IMR-90 (cell line): ENCODE data around the gene AKR7A2. TPM values are rescaled to one million over a fixed set of nuclear protein-coding genes. Genes with fewer than 3 reads are reported as not detected.

ENCODE experiments used
- ATAC-seq: fragments of 200-7000 bp; cut with Tn5 transposase; 2 replicates; pipeline ENCODE4 v1.9.1; 2020; ENCODE audit warnings: low read depth, mild to moderate bottlenecking, moderate library complexity
- BruUV-seq: library from RNA; stranded (reverse); fragments of 400-500 nt; replicated peaks from 2 replicates; lab custom pipeline; 2021; lab: Mats Ljungman, UMichigan
- CTCF ChIA-PET: fragments of 300-600 bp; formaldehyde crosslinking; extraction: SDS; loops from one replicate; lab custom pipeline; 2021; ENCODE audit warnings: antibody characterized with exemption; lab: Yijun Ruan, JAX
- POLR2A ChIA-PET: fragments of 300-600 bp; sonication (Branson Sonifier 250); formaldehyde crosslinking; loops from one replicate; lab custom pipeline; 2022; ENCODE audit warnings: antibody characterized with exemption; ENCODE audit not compliant: unreplicated experiment; lab: Charles Lee
- DNase-seq: peaks from one replicate; pipeline ENCODE4 v3.0.0; 2013
- H2AFZ ChIP-seq: replicated peaks from 2 replicates; pipeline ENCODE3; 2013; ENCODE audit warnings: low read length, mild to moderate bottlenecking; ENCODE audit not compliant: poor library complexity
- H2AK5ac ChIP-seq: 2 replicates; pipeline ENCODE4 v1.6.1; 2013; ENCODE audit warnings: low read depth, low read length, inconsistent platforms
- H2AK9ac ChIP-seq: replicated peaks from 2 replicates; pipeline ENCODE3; 2013; ENCODE audit warnings: mild to moderate bottlenecking, low read depth, low read length, moderate library complexity; ENCODE audit not compliant: poor library complexity
- H2BK120ac ChIP-seq: 2 replicates; pipeline ENCODE4 v1.6.1; 2013; ENCODE audit warnings: low read depth, low read length, inconsistent platforms
- H2BK15ac ChIP-seq: 3 replicates; pipeline ENCODE4 v1.6.1; 2013; ENCODE audit warnings: low read depth, low read length, inconsistent platforms
- H2BK20ac ChIP-seq: 2 replicates; pipeline ENCODE4 v1.6.1; 2013; ENCODE audit warnings: low read depth, mild to moderate bottlenecking, inconsistent platforms, low read length, moderate library complexity
- H2BK5ac ChIP-seq: 2 replicates; pipeline ENCODE4 v1.6.1; 2013; ENCODE audit warnings: mild to moderate bottlenecking, low read depth, low read length, inconsistent platforms; ENCODE audit not compliant: poor library complexity, severe bottlenecking
- H3K14ac ChIP-seq: replicated peaks from 2 replicates; pipeline ENCODE4 v1.6.1; 2013; ENCODE audit warnings: low read depth, low read length, inconsistent platforms
- H3K18ac ChIP-seq: 2 replicates; pipeline ENCODE4 v1.6.1; 2013; ENCODE audit warnings: low read depth, low read length, control low read depth
- H3K23ac ChIP-seq: 2 replicates; pipeline ENCODE4 v1.6.1; 2013; ENCODE audit warnings: low read depth, low read length, inconsistent platforms
- H3K27ac ChIP-seq: 2 replicates; pipeline ENCODE4 v1.5.1; 2013; ENCODE audit warnings: mild to moderate bottlenecking, control low read depth, low read length; ENCODE audit not compliant: insufficient read depth
- H3K27me3 ChIP-seq: 2 replicates; pipeline ENCODE4 v1.6.1; 2013; ENCODE audit warnings: low read length; ENCODE audit not compliant: control insufficient read depth, insufficient read depth
- H3K36me3 ChIP-seq: 2 replicates; pipeline ENCODE4 v1.6.1; 2013; ENCODE audit warnings: low read length, mixed read lengths; ENCODE audit not compliant: control insufficient read depth, insufficient read depth
- H3K4ac ChIP-seq: 2 replicates; pipeline ENCODE4 v1.6.1; 2013; ENCODE audit warnings: low read depth, low read length, inconsistent platforms
- H3K4me1 ChIP-seq: 2 replicates; pipeline ENCODE4 v1.6.1; 2013; ENCODE audit warnings: low read length, mixed read lengths; ENCODE audit not compliant: control insufficient read depth, insufficient read depth
- H3K4me2 ChIP-seq: 2 replicates; pipeline ENCODE4 v1.6.1; 2013; ENCODE audit warnings: low read depth, mild to moderate bottlenecking, control low read depth, low read length, moderate library complexity
- H3K4me3 ChIP-seq: 2 replicates; pipeline ENCODE4 v1.5.1; 2013; ENCODE audit warnings: low read depth, mild to moderate bottlenecking, control low read depth, low read length, moderate library complexity; ENCODE audit not compliant: insufficient read depth
- H3K56ac ChIP-seq: 2 replicates; pipeline ENCODE4 v1.6.1; 2013; ENCODE audit warnings: low read length, inconsistent platforms; ENCODE audit not compliant: insufficient read depth; ENCODE audit errors: extremely low read depth
- H3K79me1 ChIP-seq, 2 experiments: 2 replicates each; pipeline ENCODE4 v1.6.1; 2013; ENCODE audit warnings: low read length in 2 of 2, inconsistent platforms in 1 of 2, low read depth in 1 of 2
- H3K9ac ChIP-seq: 2 replicates; pipeline ENCODE4 v1.6.1; 2013; ENCODE audit warnings: low read depth, low read length, control low read depth
- H3K9me1 ChIP-seq: 2 replicates; pipeline ENCODE4 v1.6.1; 2013; ENCODE audit warnings: low read length, inconsistent platforms; ENCODE audit not compliant: insufficient read depth
- H3K9me3 ChIP-seq: 2 replicates; pipeline ENCODE4 v1.6.1; 2013; ENCODE audit warnings: low read length; ENCODE audit not compliant: control insufficient read depth, insufficient read depth
- H4K20me1 ChIP-seq: 2 replicates; pipeline ENCODE4 v1.6.1; 2013; ENCODE audit warnings: low read length, inconsistent platforms; ENCODE audit not compliant: insufficient read depth
- H4K5ac ChIP-seq: 2 replicates; pipeline ENCODE4 v1.6.1; 2013; ENCODE audit warnings: mild to moderate bottlenecking, low read depth, low read length, control low read depth
- H4K8ac ChIP-seq, 2 experiments: 2 replicates each; pipeline ENCODE4 v1.6.1; 2013; ENCODE audit warnings: low read depth in 2 of 2, low read length in 2 of 2, control low read depth in 1 of 2, inconsistent platforms in 1 of 2
- H4K91ac ChIP-seq: 2 replicates; pipeline ENCODE4 v1.6.1; 2013; ENCODE audit warnings: low read depth, low read length, inconsistent platforms; ENCODE audit not compliant: insufficient read depth
- BHLHE40 ChIP-seq: fragments of 150-350 bp; IDR thresholded peaks from 2 replicates; pipeline ENCODE4 v1.6.1; 2016; ENCODE audit warnings: mild to moderate bottlenecking, low read depth, low read length
- CTCF ChIP-seq: conservative IDR thresholded peaks from 2 replicates; pipeline ENCODE4 v1.5.1; 2012; ENCODE audit warnings: mild to moderate bottlenecking, low read depth, low read length, improper control_type of control experiment
- ELK1 ChIP-seq: fragments of 150-350 bp; IDR thresholded peaks from 2 replicates; pipeline ENCODE4 v1.6.1; 2016; ENCODE audit warnings: low read depth, mild to moderate bottlenecking, low read length, moderate library complexity, borderline replicate concordance
- FOS ChIP-seq: fragments of 150-350 bp; IDR thresholded peaks from 2 replicates; pipeline ENCODE4 v1.6.1; 2016; ENCODE audit warnings: low read depth, low read length
- MAFK ChIP-seq: IDR thresholded peaks from 2 replicates; pipeline ENCODE4 v1.6.1; 2012; ENCODE audit warnings: low read depth, low read length, improper control_type of control experiment
- MAZ ChIP-seq: IDR thresholded peaks from 2 replicates; pipeline ENCODE4 v1.6.1; 2012; ENCODE audit warnings: low read depth, mild to moderate bottlenecking, low read length, improper control_type of control experiment, moderate library complexity, borderline replicate concordance
- MXI1 ChIP-seq: IDR thresholded peaks from 2 replicates; pipeline ENCODE4 v1.6.1; 2012; ENCODE audit warnings: low read depth, mild to moderate bottlenecking, low read length, moderate library complexity, borderline replicate concordance
- POLR2A ChIP-seq: IDR thresholded peaks from 2 replicates; pipeline ENCODE4 v1.6.1; 2012; ENCODE audit warnings: mild to moderate bottlenecking, low read depth, low read length
- RCOR1 ChIP-seq: IDR thresholded peaks from 2 replicates; pipeline ENCODE4 v1.6.1; 2012; ENCODE audit warnings: mild to moderate bottlenecking, low read length, improper control_type of control experiment; ENCODE audit not compliant: insufficient replicate concordance
- RFX5 ChIP-seq: IDR thresholded peaks from 2 replicates; pipeline ENCODE4 v1.8.0; 2012; ENCODE audit warnings: low read depth, mild to moderate bottlenecking, low read length, moderate library complexity
- USF2 ChIP-seq: fragments of 150-350 bp; IDR thresholded peaks from 2 replicates; pipeline ENCODE4 v1.6.1; 2017; ENCODE audit warnings: mild to moderate bottlenecking, antibody characterized with exemption, low read length, low read depth
- WGBS, 2 experiments: methylation state at CpG; one replicate each; pipeline versions ENCODE4 v1.1.5 to v1.1.7; 2013; ENCODE audit warnings: missing lambda C conversion rate in 2 of 2; ENCODE audit not compliant: insufficient read length in 1 of 2; ENCODE audit errors: extremely low coverage in 2 of 2; 5-methylcytosine and 5-hydroxymethylcytosine counted together
- dilution Hi-C: fragments of 300-500 bp; cut with HindIII; formaldehyde crosslinking; loops from one replicate; pipeline ENCODE4 v1.14.3; 2018; ENCODE audit warnings: low sequenced_read_pairs; ENCODE audit not compliant: unreplicated experiment
- in situ Hi-C: fragments of 300-500 bp; cut with MboI; formaldehyde crosslinking; loops from 3 replicates; pipeline ENCODE4 v1.14.3; 2019; ENCODE audit warnings: low sequenced_read_pairs, inconsistent platforms, mixed read lengths
- intact Hi-C: fragments of 100-400 bp; cut with micrococcal nuclease; formaldehyde crosslinking; loops from 2 replicates; pipeline ENCODE4 v1.10.0; 2022
- polyA plus RNA-seq, 3 experiments: library from polyadenylated mRNA; depleted of rRNA; stranded (reverse); fragments of >200 nt; gene quantifications; 2 replicates each; pipeline ENCODE4 v1.2.3, GENCODE V29; 2012; ENCODE audit warnings: low replicate concordance in 1 of 3
- total RNA-seq: library from RNA; depleted of rRNA; stranded (reverse); fragments of >200 nt; gene quantifications from 2 replicates; pipeline ENCODE4 v1.2.3, GENCODE V29; 2012

The AKR7A2 gene
- total and polyA plus RNA-seq, 2 of the 4 experiments (the other 2 are of a cell fraction) = 55.8 to 60.2 TPM

- H3K79me1 ChIP-seq = peaks cover 33 to 82% of the 10 kb centered on the region in 2 experiments
- no peak overlapping the region for H3K56ac ChIP-seq
- H2BK120ac ChIP-seq = no peak overlapping the region
- peaks cover 16% of the 10 kb centered on the region for H3K4me1 ChIP-seq
- peaks cover 20% of the 10 kb centered on the region for H3K36me3 ChIP-seq
- H2BK20ac ChIP-seq = no peak overlapping the region
- H3K27me3 ChIP-seq = no peaks in the 10 kb centered on the region
- no peak overlapping the region for H3K4ac ChIP-seq
- ATAC-seq = no peak
- no peak overlapping the region for H2BK15ac ChIP-seq
- H4K91ac ChIP-seq = no peak overlapping the region
- dilution Hi-C loops (no loop called here), in situ Hi-C loops (no loop called here), intact Hi-C loops (no loop called here)
- 82% methylated on average over 2 of the region's 13 CpGs; no CpG with 5 or more reads in 1 of the 2 experiments for WGBS, 2 experiments
- no peak overlapping the region for H3K9ac ChIP-seq
- 0 out of 2 replicates have a peak overlapping the region, but pooled peaks have one; percentile 9 for H3K14ac ChIP-seq
- no peak overlapping the region for H4K8ac ChIP-seq
- H3K27ac ChIP-seq = no peak overlapping the region
- peak overlapping the region; percentile 14 for H2AFZ ChIP-seq
- H3K4me2 ChIP-seq = no peak overlapping the region
- TF ChIP-seq FOS (no peak), MAFK (no peak), ELK1 (no peak), BHLHE40 (no peak), RFX5 (no peak), MAZ (no peak), MXI1 (no peak), USF2 (no peak), RCOR1 (no peak), POLR2A (no peak), CTCF (no peak)
- H4K20me1 ChIP-seq = peaks cover 15% of the 10 kb centered on the region
- H3K4me3 ChIP-seq = no peak overlapping the region
- peaks cover 41% of the 10 kb centered on the region for H3K9me1 ChIP-seq
- no peak overlapping the region for H4K5ac ChIP-seq
- no peak overlapping the region for H2AK9ac ChIP-seq
- H3K18ac ChIP-seq = no peak overlapping the region
- no peak overlapping the region for H2BK5ac ChIP-seq
- no peak overlapping the region for H2AK5ac ChIP-seq
- ChIA-PET CTCF (no interaction called here), POLR2A (no interaction called here)
- BruUV-seq = no TSS peak
- DNase-seq = no peak
- no peak overlapping the region for H3K23ac ChIP-seq
- no peaks in the 10 kb centered on the region for H3K9me3 ChIP-seq
Observed at GRCh38 chr1:19317126-19317910, 5.4 kb upstream of the AKR7A2 start.
